Testis (tissue), 2 donors: Measurements from ENCODE around the gene BGN.

ENCODE experiments used
- POLR2A ChIP-seq: fragments of 450-650 bp; IDR thresholded peaks from one replicate; pipeline ENCODE4 v1.6.1; 2017; ENCODE audit warnings: antibody characterized with exemption, mild to moderate bottlenecking, moderate library complexity
- TF ChIP-seq, protein P1 (sequence below), 3 experiments: fragments of 450-650 bp in 2 of 3; fragments of 200-600 bp in 1 of 3; sonication (generic) in 1 of 3; IDR thresholded peaks; one replicate each; pipeline ENCODE4 v1.5.1; 2016 to 2019; ENCODE audit warnings: antibody characterized with exemption in 3 of 3, mild to moderate bottlenecking in 2 of 3, moderate library complexity in 1 of 3

- TF ChIP-seq, protein P1, sequence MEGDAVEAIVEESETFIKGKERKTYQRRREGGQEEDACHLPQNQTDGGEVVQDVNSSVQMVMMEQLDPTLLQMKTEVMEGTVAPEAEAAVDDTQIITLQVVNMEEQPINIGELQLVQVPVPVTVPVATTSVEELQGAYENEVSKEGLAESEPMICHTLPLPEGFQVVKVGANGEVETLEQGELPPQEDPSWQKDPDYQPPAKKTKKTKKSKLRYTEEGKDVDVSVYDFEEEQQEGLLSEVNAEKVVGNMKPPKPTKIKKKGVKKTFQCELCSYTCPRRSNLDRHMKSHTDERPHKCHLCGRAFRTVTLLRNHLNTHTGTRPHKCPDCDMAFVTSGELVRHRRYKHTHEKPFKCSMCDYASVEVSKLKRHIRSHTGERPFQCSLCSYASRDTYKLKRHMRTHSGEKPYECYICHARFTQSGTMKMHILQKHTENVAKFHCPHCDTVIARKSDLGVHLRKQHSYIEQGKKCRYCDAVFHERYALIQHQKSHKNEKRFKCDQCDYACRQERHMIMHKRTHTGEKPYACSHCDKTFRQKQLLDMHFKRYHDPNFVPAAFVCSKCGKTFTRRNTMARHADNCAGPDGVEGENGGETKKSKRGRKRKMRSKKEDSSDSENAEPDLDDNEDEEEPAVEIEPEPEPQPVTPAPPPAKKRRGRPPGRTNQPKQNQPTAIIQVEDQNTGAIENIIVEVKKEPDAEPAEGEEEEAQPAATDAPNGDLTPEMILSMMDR (IDR thresholded peaks at IDR 0.05): no peak
- no peak for TF ChIP-seq POLR2A
Observed at GRCh38 chrX:153499341-153499740, 4.6 kb downstream of the BGN start.
